HG03139 (cell line): ENCODE results near the gene FOXN3.

Experiments used
- ATAC-seq: cut with Tn5 transposase; IDR thresholded peaks from one replicate; pipeline ENCODE4 v1.9.1; 2021; ENCODE audit not compliant: unreplicated experiment

The FOXN3 gene

GRCh38 chr14:89384636-89385035 lies 32.4 kb downstream of the FOXN3 start:
- ATAC-seq = no peak

- peak; percentile 90 for ATAC-seq
Measured at GRCh38 chr14:89384023-89384422, 33.0 kb downstream of the FOXN3 start.

- no peak for ATAC-seq
Measured at GRCh38 chr14:89382901-89383845, 33.9 kb downstream of the FOXN3 start.

GRCh38 chr14:89382487-89382886 lies 34.5 kb downstream of the FOXN3 start:
- no peak for ATAC-seq

- no peak for ATAC-seq
Measured at GRCh38 chr14:89379891-89380820, 36.9 kb downstream of the FOXN3 start.

- ATAC-seq = no peak
Measured at GRCh38 chr14:89379006-89379405, 38.0 kb downstream of the FOXN3 start.

GRCh38 chr14:89378119-89378518 lies 38.9 kb downstream of the FOXN3 start:
- ATAC-seq = peak; percentile 65

GRCh38 chr14:89377544-89377943 lies 39.5 kb downstream of the FOXN3 start:
- ATAC-seq = no peak

GRCh38 chr14:89374908-89375307 lies 42.1 kb downstream of the FOXN3 start:
- ATAC-seq = no peak

- ATAC-seq = no peak
Measured at GRCh38 chr14:89373185-89373584, 43.8 kb downstream of the FOXN3 start.

- ATAC-seq = no peak
Measured at GRCh38 chr14:89372512-89372883, 44.5 kb downstream of the FOXN3 start.

GRCh38 chr14:89371585-89372511 lies 45.2 kb downstream of the FOXN3 start:
- ATAC-seq = no peak

- no peak for ATAC-seq
Measured at GRCh38 chr14:89370781-89371180, 46.3 kb downstream of the FOXN3 start.

- no peak for ATAC-seq
Measured at GRCh38 chr14:89370381-89370780, 46.7 kb downstream of the FOXN3 start.

GRCh38 chr14:89369656-89370055 lies 47.4 kb downstream of the FOXN3 start:
- no peak for ATAC-seq

- ATAC-seq = no peak
Measured at GRCh38 chr14:89368490-89369477, 48.2 kb downstream of the FOXN3 start.

GRCh38 chr14:89367779-89368120 lies 49.3 kb downstream of the FOXN3 start:
- ATAC-seq = no peak

GRCh38 chr14:89366864-89367778 lies 49.9 kb downstream of the FOXN3 start:
- ATAC-seq = no peak
